ENCODE results near the gene ZC3H7B. TPM values are rescaled to one million over a fixed set of nuclear protein-coding genes. Genes with fewer than 3 reads are reported as not detected.

ZC3H7B gene
- total RNA-seq, 2 donors from 2014 or later: 35.2 to 51.7 TPM

- Histone ChIP-seq H3K27me3 (no peaks in the 10 kb centered on the region), H3K36me3 (no peaks in the 10 kb centered on the region), H3K9me3 (no peaks in the 10 kb centered on the region), H3K9ac (ENCODE audit: low read depth in 2 of 2, low read length in 2 of 2) (no peak overlapping the region), H3K4me3 (no peak overlapping the region), H3K27ac (no peak overlapping the region), H3K4me1 (peaks cover 4% of the 10 kb centered on the region)
- TF ChIP-seq CTCF (IDR thresholded peaks at IDR 0.05): no peak
- intact Hi-C loops (cut with DNase I): loop anchor here (2.0 kb wide), 1 partner anchor 111 kb away; no protein-coding TSS in a partner anchor
- DNase-seq: no peak
Measured at GRCh38 chr22:41405588-41405987, 104.3 kb downstream of the ZC3H7B start.

GRCh38 chr22:41406410-41406809, 105.1 kb downstream of the ZC3H7B start:
- no peaks in the 10 kb centered on the region for H3K36me3 ChIP-seq
- H3K9ac ChIP-seq (ENCODE audit: low read depth in 2 of 2, low read length in 2 of 2): no peak overlapping the region
- H3K4me3 ChIP-seq: no peak overlapping the region
- no peak overlapping the region for H3K27ac ChIP-seq
- H3K27me3 ChIP-seq: no peaks in the 10 kb centered on the region
- intact Hi-C loops (cut with DNase I): no loop called here
- no peak for DNase-seq
- H3K4me1 ChIP-seq: peaks cover 4% of the 10 kb centered on the region
- TF ChIP-seq CTCF (IDR thresholded peaks at IDR 0.05): no peak
- H3K9me3 ChIP-seq: no peaks in the 10 kb centered on the region

GRCh38 chr22:41407433-41407832, 106.1 kb downstream of the ZC3H7B start:
- intact Hi-C loops (cut with DNase I): no loop called here
- H3K9ac ChIP-seq (ENCODE audit: low read depth in 2 of 2, low read length in 2 of 2): no peak overlapping the region
- no peaks in the 10 kb centered on the region for H3K36me3 ChIP-seq
- H3K27ac ChIP-seq: no peak overlapping the region
- H3K9me3 ChIP-seq: no peaks in the 10 kb centered on the region
- no peak for DNase-seq
- H3K4me1 ChIP-seq: peaks cover 3% of the 10 kb centered on the region
- H3K4me3 ChIP-seq: no peak overlapping the region
- TF ChIP-seq CTCF (IDR thresholded peaks at IDR 0.05): no peak
- no peaks in the 10 kb centered on the region for H3K27me3 ChIP-seq

GRCh38 chr22:41408665-41409064, 107.3 kb downstream of the ZC3H7B start:
- intact Hi-C loops (cut with DNase I): no loop called here
- Histone ChIP-seq H3K9me3 (no peaks in the 10 kb centered on the region), H3K9ac (ENCODE audit: low read depth in 2 of 2, low read length in 2 of 2) (no peak overlapping the region), H3K36me3 (no peaks in the 10 kb centered on the region), H3K27me3 (no peaks in the 10 kb centered on the region), H3K4me1 (peaks cover 6% of the 10 kb centered on the region), H3K4me3 (no peak overlapping the region), H3K27ac (no peak overlapping the region)
- no peak for DNase-seq
- TF ChIP-seq CTCF (IDR thresholded peaks at IDR 0.05): no peak

Small RNA genes lying within 50 kb of the gene (microRNA-seq; reads per million reads assigned to microRNA genes)
- not detected for gene MIR6889

Other genes starting within 250 kb of the ZC3H7B start
- gene EP300, start 208.9 kb upstream of the ZC3H7B start, total RNA-seq: 10 to 100 TPM; 59.5 to 65.7 TPM
- gene L3MBTL2, start 96.2 kb upstream of the ZC3H7B start, total RNA-seq: 10 to 100 TPM; 13.2 to 27.9 TPM
- gene CHADL, start 60.6 kb upstream of the ZC3H7B start, total RNA-seq: 1 to 10 TPM in 1 of 2 donors, under 1 TPM in 1; 0.62 to 1.8 TPM
- 100 to 1,000 TPM in 1 of 2 donors, 10 to 100 TPM in 1; 35.5 to 124 TPM for gene RANGAP1, start 15.3 kb upstream of the ZC3H7B start, total RNA-seq
- gene TEF, start 80.4 kb downstream of the ZC3H7B start, total RNA-seq: 10 to 100 TPM; 12.7 to 28.9 TPM
- gene TOB2, start 145.3 kb downstream of the ZC3H7B start, total RNA-seq: 10 to 100 TPM; 63.2 to 66.1 TPM
- gene PHF5A, start 167.2 kb downstream of the ZC3H7B start, total RNA-seq: 10 to 100 TPM; 39.5 to 55.0 TPM
- 100 to 1,000 TPM; 254 to 268 TPM for gene ACO2, start 167.6 kb downstream of the ZC3H7B start, total RNA-seq
- gene POLR3H, start 242.9 kb downstream of the ZC3H7B start, total RNA-seq: 10 to 100 TPM in 1 of 2 donors, 1 to 10 TPM in 1; 9.2 to 20.0 TPM